CD14-positive monocyte (primary cell): ENCODE data around the gene GPC5. TPM values are rescaled to one million over a fixed set of nuclear protein-coding genes. Genes with fewer than 3 reads are reported as not detected.

Source experiments
- DNase-seq, 3 donors: peaks; one replicate each; pipeline ENCODE4 v3.0.0-alpha.2; 2011 to 2022
- H2AFZ ChIP-seq: 2 replicates; pipeline ENCODE4 v1.6.0; 2012; ENCODE audit warnings: mild to moderate bottlenecking, low read depth, low read length, inconsistent platforms; ENCODE audit not compliant: insufficient read depth, poor library complexity, severe bottlenecking
- H3K27ac ChIP-seq, 2 donors: 1 replicate in 1 of 2; 2 replicates in 1 of 2; pipeline ENCODE4 v1.5.1; 2012 to 2013; ENCODE audit warnings: low read length in 2 of 2, control low read depth in 1 of 2, inconsistent platforms in 1 of 2, low read depth in 1 of 2, mild to moderate bottlenecking in 1 of 2
- H3K27me3 ChIP-seq, 2 donors: one replicate each; pipeline versions ENCODE4 v1.6.0 to v1.6.1; 2011 to 2013; ENCODE audit warnings: low read length in 2 of 2; ENCODE audit not compliant: control insufficient read depth in 2 of 2, insufficient read depth in 2 of 2
- H3K36me3 ChIP-seq, 2 donors: replicated peaks in 1 of 2; 1 replicate in 1 of 2; 2 replicates in 1 of 2; pipeline versions ENCODE4 v1.5.1 to v1.6.1; 2012 to 2013; ENCODE audit warnings: low read length in 2 of 2, control low read depth in 1 of 2, inconsistent platforms in 1 of 2, mild to moderate bottlenecking in 1 of 2; ENCODE audit not compliant: insufficient read depth in 2 of 2, control insufficient read depth in 1 of 2
- H3K4me1 ChIP-seq, 2 donors: 1 replicate in 1 of 2; 2 replicates in 1 of 2; pipeline versions ENCODE4 v1.5.1 to v1.6.1; 2012 to 2013; ENCODE audit warnings: low read length in 2 of 2, control low read depth in 1 of 2, inconsistent platforms in 1 of 2, mild to moderate bottlenecking in 1 of 2, moderate library complexity in 1 of 2; ENCODE audit not compliant: insufficient read depth in 2 of 2, control insufficient read depth in 1 of 2
- H3K4me2 ChIP-seq: replicated peaks from 2 replicates; pipeline ENCODE3; 2012; ENCODE audit warnings: low read length, moderate library complexity, mild to moderate bottlenecking; ENCODE audit not compliant: poor library complexity, severe bottlenecking; ENCODE audit errors: extremely low read depth
- H3K4me3 ChIP-seq, 3 experiments: fragments of 200-600 bp in 1 of 3; sonication (generic) in 1 of 3; replicated peaks in 1 of 3; 1 replicate in 2 of 3; 2 replicates in 1 of 3; pipeline ENCODE4 v1.5.1; 2011 to 2013; ENCODE audit warnings: low read length in 3 of 3, mild to moderate bottlenecking in 3 of 3, control low read depth in 2 of 3, low read depth in 2 of 3, inconsistent platforms in 1 of 3, moderate library complexity in 1 of 3
- H3K79me2 ChIP-seq: 2 replicates; pipeline ENCODE4 v1.6.0; 2012; ENCODE audit warnings: mild to moderate bottlenecking, control low read depth, inconsistent platforms, low read length, moderate library complexity; ENCODE audit not compliant: insufficient read depth
- H3K9ac ChIP-seq: 2 replicates; pipeline ENCODE4 v1.6.0; 2017; ENCODE audit warnings: low read length, mild to moderate bottlenecking; ENCODE audit not compliant: insufficient read depth, poor library complexity, severe bottlenecking
- H3K9me3 ChIP-seq, 2 donors: replicated peaks in 1 of 2; 1 replicate in 1 of 2; 2 replicates in 1 of 2; pipeline versions ENCODE4 v1.5.1 to v1.6.1; 2012 to 2013; ENCODE audit warnings: low read length in 2 of 2, control low read depth in 1 of 2; ENCODE audit not compliant: control insufficient read depth in 1 of 2, insufficient read depth in 1 of 2
- H4K20me1 ChIP-seq: 2 replicates; pipeline ENCODE4 v1.6.0; 2012; ENCODE audit warnings: mild to moderate bottlenecking, low read length, control low read depth, moderate library complexity; ENCODE audit not compliant: insufficient read depth
- H3K27ac Mint-ChIP-seq, 7 donors: one replicate each; pipeline ENCODE4 v1.8.0; 2020; ENCODE audit warnings: mild to moderate bottlenecking in 7 of 7, mixed read lengths in 7 of 7, moderate library complexity in 6 of 7, inconsistent platforms in 2 of 7
- H3K27me3 Mint-ChIP-seq, 3 donors: one replicate each; pipeline ENCODE4 v1.8.0; 2021 to 2022; ENCODE audit warnings: low read depth in 3 of 3, mild to moderate bottlenecking in 3 of 3, mixed read lengths in 3 of 3, moderate library complexity in 3 of 3, inconsistent platforms in 1 of 3
- H3K36me3 Mint-ChIP-seq, 2 donors: one replicate each; pipeline ENCODE4 v1.8.0; 2020; ENCODE audit warnings: mixed read lengths in 2 of 2, inconsistent platforms in 1 of 2, mild to moderate bottlenecking in 1 of 2
- H3K4me1 Mint-ChIP-seq: one replicate; pipeline ENCODE4 v1.8.0; 2020; ENCODE audit warnings: mild to moderate bottlenecking, mixed read lengths
- H3K4me3 Mint-ChIP-seq, 2 donors: one replicate each; pipeline ENCODE4 v1.8.0; 2020; ENCODE audit warnings: mild to moderate bottlenecking in 2 of 2, mixed read lengths in 2 of 2, moderate library complexity in 1 of 2
- H3K9me3 Mint-ChIP-seq, 7 donors: one replicate each; pipeline ENCODE4 v1.8.0; 2020 to 2022; ENCODE audit warnings: mixed read lengths in 7 of 7, mild to moderate bottlenecking in 6 of 7, moderate library complexity in 6 of 7, inconsistent platforms in 2 of 7
- WGBS: methylation state at CpG from one replicate; pipeline ENCODE4 v1.1.5; 2013; ENCODE audit warnings: missing lambda C conversion rate; ENCODE audit not compliant: insufficient coverage; 5-methylcytosine and 5-hydroxymethylcytosine counted together
- intact Hi-C, 2 donors: fragments of 100-400 bp; cut with micrococcal nuclease; formaldehyde crosslinking; loops; one replicate each; pipeline versions ENCODE4 v1.15.0 to v1.15.1; 2023
- polyA plus RNA-seq, 3 donors: library from polyadenylated mRNA; depleted of rRNA in 1 of 3; unstranded in 2 of 3; stranded (reverse) in 1 of 3; fragments of 300-500 nt in 2 of 3; fragments of >200 nt in 1 of 3; fragmentation: Illumina TruSeq in 2 of 3; gene quantifications; 1 replicate in 2 of 3; 2 replicates in 1 of 3; pipeline ENCODE4 v1.2.3, GENCODE V29; 2012 to 2021
- TF ChIP-seq, protein P1 (sequence below): fragments of 200-600 bp; IDR thresholded peaks from one replicate; pipeline ENCODE4 v1.8.0; 2022; ENCODE audit warnings: antibody characterized with exemption, mild to moderate bottlenecking

The GPC5 gene
- polyA plus RNA-seq, 3 donors, result not detected

- H2AFZ ChIP-seq, result no peak overlapping the region
- H4K20me1 ChIP-seq, result no peaks in the 10 kb centered on the region
- H3K9me3 Mint-ChIP-seq, result peaks cover 0 to 11% (median 0%) of the 10 kb centered on the region in 7 donors
- H3K79me2 ChIP-seq, result no peaks in the 10 kb centered on the region
- no peaks in the 10 kb centered on the region for H3K36me3 ChIP-seq
- no peaks in the 10 kb centered on the region for H3K4me1 Mint-ChIP-seq
- no peaks in the 10 kb centered on the region for H3K27me3 ChIP-seq
- intact Hi-C loops, result no loop called here
- DNase-seq, result no peak
- no peaks in the 10 kb centered on the region for H3K36me3 Mint-ChIP-seq
- no peak overlapping the region for H3K4me2 ChIP-seq
- H3K27ac Mint-ChIP-seq, result no peak overlapping the region
- H3K9me3 ChIP-seq, result peaks cover 0 to 4% of the 10 kb centered on the region in 2 donors
- no peaks in the 10 kb centered on the region for H3K4me1 ChIP-seq
- H3K4me3 Mint-ChIP-seq, result no peak overlapping the region
- WGBS, result no CpG with 5 or more reads among the region's 3 CpGs
- TF ChIP-seq, protein P1, sequence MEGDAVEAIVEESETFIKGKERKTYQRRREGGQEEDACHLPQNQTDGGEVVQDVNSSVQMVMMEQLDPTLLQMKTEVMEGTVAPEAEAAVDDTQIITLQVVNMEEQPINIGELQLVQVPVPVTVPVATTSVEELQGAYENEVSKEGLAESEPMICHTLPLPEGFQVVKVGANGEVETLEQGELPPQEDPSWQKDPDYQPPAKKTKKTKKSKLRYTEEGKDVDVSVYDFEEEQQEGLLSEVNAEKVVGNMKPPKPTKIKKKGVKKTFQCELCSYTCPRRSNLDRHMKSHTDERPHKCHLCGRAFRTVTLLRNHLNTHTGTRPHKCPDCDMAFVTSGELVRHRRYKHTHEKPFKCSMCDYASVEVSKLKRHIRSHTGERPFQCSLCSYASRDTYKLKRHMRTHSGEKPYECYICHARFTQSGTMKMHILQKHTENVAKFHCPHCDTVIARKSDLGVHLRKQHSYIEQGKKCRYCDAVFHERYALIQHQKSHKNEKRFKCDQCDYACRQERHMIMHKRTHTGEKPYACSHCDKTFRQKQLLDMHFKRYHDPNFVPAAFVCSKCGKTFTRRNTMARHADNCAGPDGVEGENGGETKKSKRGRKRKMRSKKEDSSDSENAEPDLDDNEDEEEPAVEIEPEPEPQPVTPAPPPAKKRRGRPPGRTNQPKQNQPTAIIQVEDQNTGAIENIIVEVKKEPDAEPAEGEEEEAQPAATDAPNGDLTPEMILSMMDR, result no peak
- H3K27me3 Mint-ChIP-seq, result peaks cover 0 to 2% (median 0%) of the 10 kb centered on the region in 3 donors
- H3K27ac ChIP-seq, result no peak overlapping the region
- H3K9ac ChIP-seq, result no peak overlapping the region
- no peak overlapping the region for H3K4me3 ChIP-seq
These were observed 310.8 kb downstream of the GPC5 start for GRCh38 chr13:91709180-91709579.

GRCh38 chr13:91710733-91711132 lies 312.3 kb downstream of the GPC5 start:
- DNase-seq, result no peak
- Histone ChIP-seq H2AFZ (no peak overlapping the region), H3K4me3 (no peak overlapping the region), H3K27ac (no peak overlapping the region), H3K9me3 (no peaks in the 10 kb centered on the region), H3K4me2 (no peak overlapping the region), H3K4me1 (no peaks in the 10 kb centered on the region), H3K79me2 (no peaks in the 10 kb centered on the region), H3K9ac (no peak overlapping the region), H4K20me1 (no peaks in the 10 kb centered on the region), H3K27me3 (no peaks in the 10 kb centered on the region), H3K36me3 (no peaks in the 10 kb centered on the region)
- peaks cover 0 to 2% (median 2%) of the 10 kb centered on the region in 3 donors for H3K27me3 Mint-ChIP-seq
- TF ChIP-seq, protein P1, result no peak
- H3K27ac Mint-ChIP-seq, result no peak overlapping the region
- no peak overlapping the region for H3K4me3 Mint-ChIP-seq
- peaks cover 0 to 4% (median 0%) of the 10 kb centered on the region in 7 donors for H3K9me3 Mint-ChIP-seq
- intact Hi-C loops, result no loop called here
- no peaks in the 10 kb centered on the region for H3K4me1 Mint-ChIP-seq
- no CpG with 5 or more reads among the region's 3 CpGs for WGBS
- H3K36me3 Mint-ChIP-seq, result no peaks in the 10 kb centered on the region
